K562 (cell line): ENCODE data around the gene ARID3A. TPM values are rescaled to one million over a fixed set of nuclear protein-coding genes. Genes with fewer than 3 reads are reported as not detected.

ENCODE experiments used
- ARNT ChIP-seq, 2 experiments: fragments of 450-650 bp; IDR thresholded peaks; 2 replicates each; pipeline ENCODE4 v1.6.1; 2016; ENCODE audit warnings: mild to moderate bottlenecking in 1 of 2
- BRD9 ChIP-seq: fragments of 450-650 bp; IDR thresholded peaks from 2 replicates; pipeline ENCODE4 v1.6.1; 2018; ENCODE audit warnings: low read depth; ENCODE audit not compliant: partially characterized antibody
- CBX8 ChIP-seq: fragments of 200-600 bp; sonication (generic); IDR thresholded peaks from 2 replicates; pipeline ENCODE4 v1.6.1; 2012; ENCODE audit warnings: borderline replicate concordance, mixed run types, low read depth, mild to moderate bottlenecking, moderate library complexity, mixed read lengths, low read length, control low read depth, inconsistent platforms; ENCODE audit not compliant: poor library complexity, severe bottlenecking; ENCODE audit errors: extremely low read depth
- ESRRA ChIP-seq: fragments of 450-650 bp; IDR thresholded peaks from 2 replicates; pipeline ENCODE4 v1.6.1; 2014; ENCODE audit warnings: low read depth, mild to moderate bottlenecking, moderate library complexity, borderline replicate concordance
- ETS1 ChIP-seq: conservative IDR thresholded peaks from 2 replicates; pipeline ENCODE4 v1.6.1; 2011; ENCODE audit warnings: low read depth, mild to moderate bottlenecking, low read length; ENCODE audit not compliant: control insufficient read depth
- GATAD2B ChIP-seq: fragments of 450-650 bp; IDR thresholded peaks from 2 replicates; pipeline ENCODE4 v1.6.1; 2017; ENCODE audit warnings: mild to moderate bottlenecking, borderline replicate concordance
- HDAC8 ChIP-seq: fragments of 450-650 bp; IDR thresholded peaks from 2 replicates; pipeline ENCODE4 v1.6.1; 2016; ENCODE audit warnings: mild to moderate bottlenecking, missing genetic modification characterization, moderate library complexity, missing compliant biosample characterization
- KLF13 ChIP-seq: fragments of 450-650 bp; IDR thresholded peaks from 2 replicates; pipeline ENCODE4 v1.6.1; 2016; ENCODE audit warnings: missing genetic modification characterization, low read depth, mild to moderate bottlenecking, missing compliant biosample characterization, moderate library complexity, borderline replicate concordance
- MAZ ChIP-seq, 2 experiments: fragments of 450-650 bp in 1 of 2; sonication (generic) in 1 of 2; formaldehyde crosslinking; IDR thresholded peaks in 1 of 2; conservative IDR thresholded peaks in 1 of 2; 2 replicates each; pipeline versions ENCODE4 v1.4.0 to v1.5.0; 2020; ENCODE audit warnings: mild to moderate bottlenecking in 1 of 2, missing genetic modification reagents in 1 of 2
- MCM2 ChIP-seq: fragments of 450-650 bp; IDR thresholded peaks from 2 replicates; pipeline ENCODE4 v1.6.1; 2017; ENCODE audit warnings: low read depth, mild to moderate bottlenecking
- MITF ChIP-seq: IDR thresholded peaks from 2 replicates; pipeline ENCODE4 v1.6.1; 2014; ENCODE audit warnings: antibody characterized with exemption
- NR2F6 ChIP-seq: fragments of 450-650 bp; formaldehyde crosslinking; IDR thresholded peaks from 2 replicates; pipeline ENCODE4 v1.4.0; 2020; ENCODE audit warnings: mild to moderate bottlenecking
- RBM39 ChIP-seq: fragments of 200-400 bp; formaldehyde crosslinking; optimal IDR thresholded peaks from 2 replicates; pipeline ENCODE3; 2018; ENCODE audit warnings: low read depth, low read length
- RHOXF2B ChIP-seq: fragments of 250-450 bp; sonication (Bioruptor Pico); conservative IDR thresholded peaks from 2 replicates; pipeline ENCODE4 v1.5.1; 2021
- SP1 ChIP-seq: sonication (generic); formaldehyde crosslinking; IDR thresholded peaks from 2 replicates; pipeline ENCODE4 v1.8.1; 2022; ENCODE audit warnings: mild to moderate bottlenecking, missing genetic modification reagents
- TFAP4 ChIP-seq: sonication (generic); formaldehyde crosslinking; IDR thresholded peaks from 2 replicates; pipeline ENCODE4 v1.8.0; 2022; ENCODE audit warnings: missing genetic modification reagents, mild to moderate bottlenecking, moderate library complexity, borderline replicate concordance
- ZBTB9 ChIP-seq: fragments of 450-650 bp; formaldehyde crosslinking; IDR thresholded peaks from 2 replicates; pipeline ENCODE4 v1.4.0; 2020; ENCODE audit warnings: mild to moderate bottlenecking, moderate library complexity
- ZMIZ1 ChIP-seq, 2 experiments: fragments of 150-350 bp in 1 of 2; IDR thresholded peaks; 2 replicates each; pipeline ENCODE4 v1.6.1; 2012 to 2016; ENCODE audit warnings: low read depth in 2 of 2, low read length in 2 of 2, mild to moderate bottlenecking in 1 of 2, moderate library complexity in 1 of 2
- ZNF41 ChIP-seq: fragments of 250-450 bp; sonication (Bioruptor Pico); conservative IDR thresholded peaks from 2 replicates; pipeline ENCODE4 v1.4.0; 2020; ENCODE audit warnings: mild to moderate bottlenecking
- polyA plus RNA-seq, 8 experiments: library from polyadenylated mRNA; depleted of rRNA in 4 of 8; stranded (reverse) in 5 of 8; unstranded in 3 of 8; fragments of >200 nt; fragmentation: Nextera tagmentation in 2 of 8; fragmentation: Illumina TruSeq in 1 of 8; extraction: Ambion mirVana in 2 of 8; extraction: Trizol in 1 of 8; gene quantifications; 2 replicates each; pipeline versions ENCODE4 v1.2.1 to v1.2.3, GENCODE V29; 2011 to 2014; ENCODE audit warnings: inconsistent platforms in 1 of 8, missing spikeins in 1 of 8
- total RNA-seq, 7 experiments: library from RNA; depleted of rRNA in 6 of 7; stranded (reverse); fragments of >200 nt in 6 of 7; fragmentation: Illumina TruSeq in 2 of 7; extraction: Trizol in 2 of 7; gene quantifications; 2 replicates each; pipeline versions ENCODE4 v1.2.1 to v1.2.3, GENCODE V29; 2011 to 2021; ENCODE audit warnings: low replicate concordance in 1 of 7

The ARID3A gene
- total and polyA plus RNA-seq, 9 of the 15 experiments (the other 6 are each of a cell fraction or from before 2014, with no cell fraction given) = 1.4 to 118 (median 31.2) TPM

- TF ChIP-seq ZNF41 (CRISPR knock-in tag) (no peak), ETS1 (no peak), MITF (no peak), CBX8 (no peak), RBM39 (no peak), ZMIZ1 (IDR thresholded peaks at IDR 0.05; ENCODE audit: low read depth in 2 of 2, low read length in 2 of 2) (no peak), ESRRA (0 out of 2 replicates have a peak, but pooled peaks have one; percentile 24), GATAD2B (peak; percentile 63; the same call in 1 of the 2 replicates), KLF13 (no peak), ZBTB9 (CRISPR knock-in tag) (no peak), TFAP4 (CRISPR knock-in tag) (peak; percentile 58; the same call in 1 of the 2 replicates), HDAC8 (no peak), ARNT (IDR thresholded peaks at IDR 0.05) (no peak), NR2F6 (CRISPR knock-in tag) (no peak), RHOXF2B (CRISPR knock-in tag) (no peak), MCM2 (no peak), BRD9 (no peak), MAZ (CRISPR knock-in tag; conservative IDR thresholded peaks at IDR 0.05 in 1 of 2, IDR thresholded peaks at IDR 0.05 in 1 of 2) (peak; percentile 73 to 82), SP1 (CRISPR knock-in tag) (peak; percentile 67; the same call in 1 of the 2 replicates)
Measured at GRCh38 chr19:1001538-1002166, 75.8 kb downstream of the ARID3A start (continued).
